Pancreas (tissue), 10 donors: ENCODE results near the gene PMP22. TPM values are rescaled to one million over a fixed set of nuclear protein-coding genes. Genes with fewer than 3 reads are reported as not detected.

Experiments
- ATAC-seq, 4 donors: fragments of 200-7000 bp; cut with Tn5 transposase; one replicate each; pipeline versions ENCODE4 v1.8.0 to v1.9.1; 2020; ENCODE audit warnings: mild to moderate bottlenecking in 4 of 4, moderate library complexity in 4 of 4
- DNase-seq, 6 donors: peaks; one replicate each; pipeline ENCODE4 v3.0.0-alpha.2; 2020
- FAIRE-seq: peaks from 2 replicates; lab custom pipeline; 2012; peaks lifted over from hg19 to GRCh38; lab: Jason Lieb, UNC
- H3K27ac ChIP-seq, 4 donors: fragments of 200-600 bp; sonication (generic); 1 replicate in 3 of 4; 2 replicates in 1 of 4; pipeline versions ENCODE4 v1.5.0 to v1.8.0; 2020
- H3K27me3 ChIP-seq, 4 donors: fragments of 200-600 bp; one replicate each; pipeline ENCODE4 v1.8.0; 2021
- H3K36me3 ChIP-seq, 3 donors: fragments of 200-600 bp; sonication (generic) in 1 of 3; one replicate each; pipeline versions ENCODE4 v1.5.0 to v1.8.0; 2020 to 2021
- H3K4me1 ChIP-seq, 3 donors: fragments of 200-600 bp; one replicate each; pipeline ENCODE4 v1.8.0; 2021
- H3K4me3 ChIP-seq, 4 donors: fragments of 200-600 bp; sonication (generic) in 2 of 4; one replicate each; pipeline versions ENCODE4 v1.5.0 to v1.8.0; 2020 to 2021
- H3K9me3 ChIP-seq, 4 donors: fragments of 200-600 bp; one replicate each; pipeline ENCODE4 v1.8.0; 2021
- CTCF ChIP-seq, 4 donors: fragments of 200-600 bp; sonication (generic) in 3 of 4; IDR thresholded peaks; one replicate each; pipeline versions ENCODE4 v1.5.0 to v1.8.0; 2021; ENCODE audit warnings: antibody characterized with exemption in 4 of 4
- WGBS, 2 donors: extraction: QIAGEN DNeasy Blood & Tissue Kit; methylation state at CpG; one replicate each; pipeline ENCODE4 v1.1.7; 2013; 5-methylcytosine and 5-hydroxymethylcytosine counted together
- intact Hi-C, 3 donors: fragments of 100-400 bp; cut with DNase I; formaldehyde crosslinking; loops; one replicate each; pipeline versions ENCODE4 v1.11.1 to v1.14.2; 2022
- polyA plus RNA-seq, 2 donors: library from polyadenylated mRNA; stranded (reverse); fragments of 200-250 nt; gene quantifications; one replicate each; pipeline ENCODE4 v1.2.3, GENCODE V29; 2013
- total RNA-seq, 6 donors: library from RNA; stranded (reverse); fragmentation: NEBNext Ultra II Directional in 4 of 6; extraction: Animal tissue kit (Norgen Biotek cat#: 25700) in 4 of 6; gene quantifications; one replicate each; pipeline versions ENCODE4 v1.2.1 to v1.2.4, GENCODE V29; 2021 to 2023
- donor health status: healthy with polysubstance abuse.
- donor health status: DM: no; HTN: no; CAD: no; lungs with moderate emphysema.
- donor health status: DM: no; HTN: no; CAD: no.
- donor health status: control.
- donor health status: control.
- donor health status: Bipolar disorder and iron deficiency.
- donor health status: DM: yes; HTN: yes; CAD: no.
- donor health status: DM: no; HTN: no; CAD: no.
- donor health status: DM: no; HTN: no; CAD: no.
- donor health status: DM: yes; HTN: yes; CAD: no.

Gene PMP22
- total RNA-seq (10 to 100 TPM in 3 of 6 donors, 1 to 10 TPM in 3; 5.8 to 24.8 (median 10.5) TPM), polyA plus RNA-seq (10 to 100 TPM in 1 of 2 donors, 1 to 10 TPM in 1; 6.7 to 13.9 TPM)

- H3K4me3 ChIP-seq, result peak within 1 kb of the TSS in 1 of 4 donors; percentile 1
- H3K9me3 ChIP-seq, result no peaks in the 10 kb centered on the region
- H3K27me3 ChIP-seq, result no peaks in the 10 kb centered on the region
- intact Hi-C loops, result no loop called here
- peaks cover 19 to 25% (median 23%) of the 10 kb centered on the region in 3 donors for H3K4me1 ChIP-seq
- DNase-seq (peak in 2 of 6 donors; percentile 13 to 18), FAIRE-seq (no peak), ATAC-seq (no peak)
- no peaks in the 10 kb centered on the region for H3K36me3 ChIP-seq
- 43 to 51% methylated on average over 6 of the region's 6 CpGs for WGBS, 2 donors
- peak within 1 kb of the TSS in 2 of 4 donors; percentile 10 to 38 for H3K27ac ChIP-seq
- TF ChIP-seq CTCF (IDR thresholded peaks at IDR 0.05), result no peak
Observed at GRCh38 chr17:15265131-15265530, at the start of gene PMP22. Gene PMP22 (minus strand): TSS chr17:15265326. CDS start chr17:15260727, 4,599 bp downstream.

GRCh38 chr17:15311996-15312395 lies 46.9 kb upstream of the PMP22 start:
- H3K27ac ChIP-seq, result no peak overlapping the region
- DNase-seq (no peak), ATAC-seq (peak in 1 of 4 donors; percentile 57), FAIRE-seq (no peak)
- no peaks in the 10 kb centered on the region for H3K36me3 ChIP-seq
- no peaks in the 10 kb centered on the region for H3K27me3 ChIP-seq
- WGBS, 2 donors, result 65 to 68% methylated on average over 5 of the region's 5 CpGs
- no peaks in the 10 kb centered on the region for H3K9me3 ChIP-seq
- H3K4me1 ChIP-seq, result no peaks in the 10 kb centered on the region
- H3K4me3 ChIP-seq, result no peak overlapping the region
- intact Hi-C loops, result no loop called here
- no peak for TF ChIP-seq CTCF (IDR thresholded peaks at IDR 0.05)

GRCh38 chr17:15309793-15310192 lies 44.7 kb upstream of the PMP22 start:
- Histone ChIP-seq H3K4me3 (no peak overlapping the region), H3K9me3 (no peaks in the 10 kb centered on the region), H3K36me3 (no peaks in the 10 kb centered on the region), H3K27me3 (no peaks in the 10 kb centered on the region), H3K27ac (no peak overlapping the region), H3K4me1 (no peaks in the 10 kb centered on the region)
- no peak for ATAC-seq
- 63 to 79% methylated on average over 3 of the region's 3 CpGs for WGBS, 2 donors
- no peak for DNase-seq
- no peak for TF ChIP-seq CTCF (IDR thresholded peaks at IDR 0.05)
- no peak for FAIRE-seq
- intact Hi-C loops, result no loop called here

- no peak for TF ChIP-seq CTCF (IDR thresholded peaks at IDR 0.05)
- no peak overlapping the region for H3K4me3 ChIP-seq
- H3K4me1 ChIP-seq, result no peaks in the 10 kb centered on the region
- no peak overlapping the region for H3K27ac ChIP-seq
- ATAC-seq (no peak), DNase-seq (no peak), FAIRE-seq (no peak)
- H3K9me3 ChIP-seq, result no peaks in the 10 kb centered on the region
- WGBS, 2 donors, result 38 to 50% methylated on average over 3 of the region's 3 CpGs
- H3K36me3 ChIP-seq, result no peaks in the 10 kb centered on the region
- no peaks in the 10 kb centered on the region for H3K27me3 ChIP-seq
- intact Hi-C loops, result no loop called here
Observed at GRCh38 chr17:15309236-15309635, 44.1 kb upstream of the PMP22 start.

GRCh38 chr17:15308758-15309157 lies 43.6 kb upstream of the PMP22 start:
- no peaks in the 10 kb centered on the region for H3K36me3 ChIP-seq
- H3K4me1 ChIP-seq, result no peaks in the 10 kb centered on the region
- intact Hi-C loops, result no loop called here
- TF ChIP-seq CTCF (IDR thresholded peaks at IDR 0.05), result no peak
- no peak overlapping the region for H3K4me3 ChIP-seq
- H3K27ac ChIP-seq, result no peak overlapping the region
- FAIRE-seq, result no peak
- 74 to 83% methylated on average over 7 of the region's 7 CpGs for WGBS, 2 donors
- no peak for DNase-seq
- H3K27me3 ChIP-seq, result no peaks in the 10 kb centered on the region
- ATAC-seq, result no peak
- H3K9me3 ChIP-seq, result no peaks in the 10 kb centered on the region
